HG03521 (cell line): Measurements from ENCODE around the gene TMEM217.
A peak's percentile ranks its signal among the peaks of the same experiment; 100 is the strongest.

Experiments used
- ATAC-seq: cut with Tn5 transposase; IDR thresholded peaks from one replicate; pipeline ENCODE4 v1.9.1; 2021; ENCODE audit warnings: mild to moderate bottlenecking, moderate library complexity; ENCODE audit not compliant: unreplicated experiment

Gene TMEM217

GRCh38 chr6:37169496-37170272 is 88.3 kb downstream of the TMEM217 start, which contains the start of gene PIM1:
TSS of gene PIM1 (plus strand) at chr6:37170152. CDS start at chr6:37170576, 424 bp downstream.
- peak; percentile 75 for ATAC-seq

GRCh38 chr6:37168811-37169495 is 89.0 kb downstream of the TMEM217 start:
- no peak for ATAC-seq

- ATAC-seq = no peak
Observed at GRCh38 chr6:37168163-37168758, 89.7 kb downstream of the TMEM217 start.

- no peak for ATAC-seq
Observed at GRCh38 chr6:37162740-37163139, 95.2 kb downstream of the TMEM217 start.
